K562 (cell line): ENCODE measurements around the gene ZNF805. TPM values are rescaled to one million over a fixed set of nuclear protein-coding genes. Genes with fewer than 3 reads are reported as not detected.

Source experiments
- ATAC-seq: fragments of 200-7000 bp; cut with Tn5 transposase; 3 replicates; pipeline ENCODE4 v1.9.1; 2020; ENCODE audit warnings: moderate library complexity
- BruUV-seq: library from RNA; stranded (reverse); fragments of 400-500 nt; replicated peaks from 2 replicates; lab custom pipeline; 2021; lab: Mats Ljungman, UMichigan
- CTCF ChIA-PET: fragments of 300-600 bp; formaldehyde crosslinking; extraction: SDS; loops from one replicate; lab custom pipeline; 2021; ENCODE audit warnings: low intra/inter-chr PET ratio; lab: Yijun Ruan, JAX
- POLR2A ChIA-PET: fragments of 300-600, 350-650 bp; sonication (Branson Sonifier 250); formaldehyde crosslinking; extraction: SDS; loops from one replicate; lab custom pipeline; 2021; ENCODE audit warnings: antibody characterized with exemption, inconsistent platforms; lab: Yijun Ruan, JAX
- DNase-seq, 4 experiments: peaks; one replicate each; pipeline versions ENCODE4 v3.0.0 to v3.0.0-alpha.2; 2011 to 2018; ENCODE audit warnings: low spot score in 3 of 4, mixed read lengths in 3 of 4; ENCODE audit errors: extremely low read depth in 1 of 4
- FAIRE-seq: peaks from 2 replicates; lab custom pipeline; 2011; peaks lifted over from hg19 to GRCh38; lab: Jason Lieb, UNC
- H2AFZ ChIP-seq: 2 replicates; pipeline ENCODE4 v1.6.0; 2011; ENCODE audit warnings: low read depth, low read length, control low read depth, inconsistent platforms
- H3K27ac ChIP-seq: fragments of 200-600 bp; 3 replicates; pipeline ENCODE4 v1.8.0; 2011; ENCODE audit warnings: low read depth, mild to moderate bottlenecking, control low read depth, inconsistent platforms, low read length, moderate library complexity, mixed read lengths; ENCODE audit errors: extremely low read depth
- H3K27me3 ChIP-seq, 2 experiments: fragments of 300-600 bp in 1 of 2; 2 replicates in 1 of 2; 3 replicates in 1 of 2; pipeline versions ENCODE4 v1.6.0 to v1.8.0; 2011; ENCODE audit warnings: inconsistent platforms in 2 of 2, low read length in 2 of 2, mild to moderate bottlenecking in 1 of 2, mixed read lengths in 1 of 2, moderate library complexity in 1 of 2; ENCODE audit not compliant: control insufficient read depth in 2 of 2, insufficient read depth in 2 of 2
- H3K36me3 ChIP-seq: fragments of 300-600 bp; 3 replicates; pipeline ENCODE4 v1.8.0; 2011; ENCODE audit warnings: mild to moderate bottlenecking, low read length, inconsistent platforms; ENCODE audit not compliant: control insufficient read depth, insufficient read depth
- H3K4me1 ChIP-seq, 2 experiments: fragments of 200-600 bp in 1 of 2; replicated peaks in 1 of 2; 2 replicates in 1 of 2; 3 replicates in 1 of 2; pipeline versions ENCODE4 v1.5.1 to v1.8.0; 2011; ENCODE audit warnings: inconsistent platforms in 2 of 2, low read length in 2 of 2, mild to moderate bottlenecking in 1 of 2, mixed read lengths in 1 of 2, moderate library complexity in 1 of 2; ENCODE audit not compliant: control insufficient read depth in 2 of 2, insufficient read depth in 2 of 2
- H3K4me2 ChIP-seq: 2 replicates; pipeline ENCODE4 v1.6.1; 2011; ENCODE audit warnings: low read length, control low read depth, inconsistent platforms, mixed read lengths; ENCODE audit not compliant: insufficient read depth
- H3K4me3 ChIP-seq: fragments of 200-600 bp; sonication (generic), shearing (Covaris generic); 2 replicates; pipeline ENCODE4 v1.5.1; 2016; ENCODE audit warnings: control low read depth, inconsistent platforms
- H3K79me2 ChIP-seq: fragments of 200-600 bp; 3 replicates; pipeline ENCODE4 v1.8.0; 2011; ENCODE audit warnings: low read length, inconsistent platforms; ENCODE audit not compliant: control insufficient read depth, insufficient read depth
- H3K9ac ChIP-seq, 2 experiments: 2 replicates each; pipeline versions ENCODE4 v1.6.0 to v1.6.1; 2011; ENCODE audit warnings: low read depth in 2 of 2, low read length in 2 of 2, control low read depth in 1 of 2, inconsistent platforms in 1 of 2, mild to moderate bottlenecking in 1 of 2, mixed read lengths in 1 of 2; ENCODE audit not compliant: insufficient read depth in 1 of 2
- H3K9me1 ChIP-seq: one replicate; pipeline ENCODE4 v1.6.0; 2011; ENCODE audit warnings: inconsistent platforms, mild to moderate bottlenecking, low read length, moderate library complexity; ENCODE audit not compliant: control insufficient read depth, insufficient read depth
- H3K9me3 ChIP-seq: replicated peaks from 2 replicates; pipeline ENCODE4 v1.5.1; 2011; ENCODE audit warnings: low read depth, low read length, inconsistent platforms; ENCODE audit not compliant: control insufficient read depth, insufficient read depth
- H4K20me1 ChIP-seq: replicated peaks from 2 replicates; pipeline ENCODE4 v1.6.1; 2011; ENCODE audit warnings: low read length, inconsistent platforms, mixed read lengths; ENCODE audit not compliant: control insufficient read depth, insufficient read depth
- CBFA2T3 ChIP-seq: fragments of 450-650 bp; IDR thresholded peaks from 2 replicates; pipeline ENCODE4 v1.6.1; 2017
- FOS ChIP-seq: IDR thresholded peaks from 3 replicates; pipeline ENCODE4 v1.6.1; 2011; ENCODE audit not compliant: insufficient read length; ENCODE audit errors: extremely low read depth
- KAT8 ChIP-seq: fragments of 450-650 bp; IDR thresholded peaks from 2 replicates; pipeline ENCODE4 v1.6.1; 2016; ENCODE audit warnings: low read depth, mild to moderate bottlenecking
- TCF3 ChIP-seq: sonication (generic); formaldehyde crosslinking; IDR thresholded peaks from 2 replicates; pipeline ENCODE4 v1.4.0; 2020; ENCODE audit warnings: mild to moderate bottlenecking, missing genetic modification reagents
- ZNF121 ChIP-seq: sonication (generic); formaldehyde crosslinking; conservative IDR thresholded peaks from 2 replicates; pipeline ENCODE4 v1.8.0; 2022; ENCODE audit warnings: missing genetic modification reagents
- WGBS: fragments of 100-300 bp; shearing (Covaris generic); methylation state at CpG from one replicate; pipeline ENCODE4 v1.1.6; 2016; ENCODE audit warnings: low coverage, mixed read lengths; ENCODE audit not compliant: insufficient coverage; ENCODE audit errors: missing lambda C conversion rate; 5-methylcytosine and 5-hydroxymethylcytosine counted together
- in situ Hi-C: fragments of 300-500 bp; cut with MboI; formaldehyde crosslinking; loops from 4 replicates; pipeline ENCODE4 v1.15.0; 2018; ENCODE audit warnings: inconsistent platforms, mixed read lengths
- intact Hi-C: fragments of 100-400 bp; cut with micrococcal nuclease; formaldehyde crosslinking; loops from 2 replicates; pipeline ENCODE4 v1.14.2; 2022
- polyA plus RNA-seq, 8 experiments: library from polyadenylated mRNA; depleted of rRNA in 4 of 8; stranded (reverse) in 5 of 8; unstranded in 3 of 8; fragments of >200 nt; fragmentation: Nextera tagmentation in 2 of 8; fragmentation: Illumina TruSeq in 1 of 8; extraction: Ambion mirVana in 2 of 8; extraction: Trizol in 1 of 8; gene quantifications; 2 replicates each; pipeline versions ENCODE4 v1.2.1 to v1.2.3, GENCODE V29; 2011 to 2014; ENCODE audit warnings: inconsistent platforms in 1 of 8, missing spikeins in 1 of 8
- total RNA-seq, 7 experiments: library from RNA; depleted of rRNA in 6 of 7; stranded (reverse); fragments of >200 nt in 6 of 7; fragmentation: Illumina TruSeq in 2 of 7; extraction: Trizol in 2 of 7; gene quantifications; 2 replicates each; pipeline versions ENCODE4 v1.2.1 to v1.2.3, GENCODE V29; 2011 to 2021; ENCODE audit warnings: low replicate concordance in 1 of 7

ZNF805 gene
- total and polyA plus RNA-seq, 9 of the 15 experiments (the other 6 are each of a cell fraction or from before 2014, with no cell fraction given), result 0.32 to 6.7 (median 3.9) TPM

DNA sequence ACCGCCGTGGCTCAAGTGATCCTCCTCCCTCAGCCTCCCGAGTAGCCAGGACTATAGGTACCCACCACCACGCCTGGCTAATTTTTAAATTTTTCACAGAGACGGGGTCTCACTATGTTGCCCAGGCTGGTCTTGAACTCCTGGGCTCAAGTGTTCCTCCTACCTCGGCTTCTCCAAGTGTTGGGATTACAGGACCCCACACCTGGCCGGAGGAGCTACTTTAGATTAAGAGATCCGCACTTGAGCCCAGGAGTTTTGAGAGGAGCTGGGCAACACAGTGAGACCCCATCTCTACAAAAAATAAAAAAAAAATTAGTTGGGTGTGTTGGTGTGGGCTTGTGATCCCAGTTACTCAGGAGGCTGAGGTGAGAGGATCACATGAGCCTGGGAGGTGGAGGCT, 30.8 kb downstream of the ZNF805 start:
- ChIA-PET CTCF (no interaction called here), POLR2A (interaction anchor here (2.5 kb wide), 1 partner anchor 8 kb away, joined by 10 read pairs; no protein-coding TSS in a partner anchor)
- no peaks in the 10 kb centered on the region for H3K9me3 ChIP-seq
- no TSS peak for BruUV-seq
- WGBS, result 55% methylated on average over 7 of the region's 8 CpGs
- TF ChIP-seq KAT8 (no peak), ZNF121 (peak; percentile 84; the same call in 1 of the 2 replicates)
- H3K4me3 ChIP-seq, result no peak overlapping the region
- H3K4me1 ChIP-seq, result no peaks in the 10 kb centered on the region; a peak in 1 of 5 replicates
- no peak overlapping the region for H3K4me2 ChIP-seq
- ATAC-seq (no peak), DNase-seq (no peak), FAIRE-seq (no peak)
- H3K79me2 ChIP-seq, result no peaks in the 10 kb centered on the region
- H3K27ac ChIP-seq, result no peak overlapping the region
- in situ Hi-C loops, result no loop called here
- no peak overlapping the region for H2AFZ ChIP-seq
- H4K20me1 ChIP-seq, result no peaks in the 10 kb centered on the region
- intact Hi-C loops, result no loop called here
- H3K9me1 ChIP-seq, result no peaks in the 10 kb centered on the region
- H3K27me3 ChIP-seq, result no peaks in the 10 kb centered on the region
- H3K9ac ChIP-seq, result no peak overlapping the region
- no peaks in the 10 kb centered on the region for H3K36me3 ChIP-seq

DNA sequence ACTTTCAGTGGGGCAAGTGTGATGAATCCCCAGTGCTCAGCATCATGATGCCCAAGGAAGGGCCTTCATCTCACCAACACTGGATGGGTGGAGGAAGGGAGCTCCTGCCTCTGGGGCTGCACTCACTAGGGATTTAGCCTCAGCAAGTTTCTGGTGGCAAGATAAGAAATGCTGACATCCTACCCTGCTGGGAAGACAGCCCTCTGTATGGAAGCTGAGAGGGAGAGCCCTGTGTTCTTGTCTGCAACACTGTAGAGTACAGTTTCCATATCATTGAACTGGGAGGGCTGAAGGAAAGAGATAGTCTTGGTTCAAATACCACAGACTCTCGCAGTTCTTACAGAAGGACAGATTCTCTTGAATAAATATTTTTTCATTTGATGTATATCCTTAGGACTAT, 32.6 kb downstream of the ZNF805 start:
- intact Hi-C loops, result no loop called here
- Histone ChIP-seq H3K9me3 (no peaks in the 10 kb centered on the region), H3K27me3 (no peaks in the 10 kb centered on the region), H3K36me3 (no peaks in the 10 kb centered on the region), H3K4me3 (no peak overlapping the region), H3K9ac (no peak overlapping the region; a peak in 1 of 4 replicates), H3K4me1 (no peaks in the 10 kb centered on the region; a peak in 1 of 5 replicates), H2AFZ (no peak overlapping the region), H3K79me2 (no peaks in the 10 kb centered on the region), H4K20me1 (no peaks in the 10 kb centered on the region), H3K4me2 (no peak overlapping the region), H3K9me1 (no peaks in the 10 kb centered on the region), H3K27ac (no peak overlapping the region)
- in situ Hi-C loops, result no loop called here
- ChIA-PET POLR2A (interaction anchor here (0.7 to 2.5 kb wide), 2 partner anchors 10 to 16 kb away, joined by 3 to 10 read pairs; no protein-coding TSS in a partner anchor), CTCF (no interaction called here)
- WGBS, result 0% methylated on average over 1 of the region's 1 CpG
- no TSS peak for BruUV-seq
- ATAC-seq (peak; percentile 55; the same call in 2 of the 3 replicates), DNase-seq (peak in 2 of 4 experiments; percentile 22 to 40), FAIRE-seq (peak; percentile 19)
- TF ChIP-seq TCF3 (CRISPR knock-in tag) (peak; percentile 16; the same call in 1 of the 2 replicates), CBFA2T3 (peak; percentile 20; the same call in 1 of the 2 replicates), FOS (no peak)
